ENCODE measurements around the gene LY6G6C.

Gene LY6G6C

GRCh38 chr6:31702819-31703716 lies 18.5 kb downstream of the LY6G6C start, which contains the start of gene ABHD16A:
TSS of gene ABHD16A (minus strand) at chr6:31703324. CDS start at chr6:31703281, 43 bp downstream.
- DNase-seq = peak; percentile 68

- no peak for DNase-seq
Observed at GRCh38 chr6:31702405-31702818, 19.1 kb downstream of the LY6G6C start.

GRCh38 chr6:31701666-31702404 lies 19.7 kb downstream of the LY6G6C start:
- DNase-seq = peak; percentile 14

- no peak for DNase-seq
Observed at GRCh38 chr6:31700740-31701401, 20.7 kb downstream of the LY6G6C start.

GRCh38 chr6:31697555-31697954 lies 24.0 kb downstream of the LY6G6C start:
- DNase-seq = no peak

GRCh38 chr6:31693535-31693934 lies 28.0 kb downstream of the LY6G6C start:
- DNase-seq = no peak

- no peak for DNase-seq
Observed at GRCh38 chr6:31692886-31693285, 28.7 kb downstream of the LY6G6C start.

- DNase-seq = no peak
Observed at GRCh38 chr6:31692353-31692752, 29.2 kb downstream of the LY6G6C start.

- no peak for DNase-seq
Observed at GRCh38 chr6:31691564-31692108, 29.9 kb downstream of the LY6G6C start.

GRCh38 chr6:31691078-31691463 lies 30.5 kb downstream of the LY6G6C start:
- no peak for DNase-seq

- DNase-seq = no peak
Observed at GRCh38 chr6:31690231-31691077, 31.1 kb downstream of the LY6G6C start.

GRCh38 chr6:31689249-31690110 lies 32.1 kb downstream of the LY6G6C start:
- DNase-seq = no peak

GRCh38 chr6:31687860-31688693 lies 33.5 kb downstream of the LY6G6C start:
- no peak for DNase-seq

- no peak for DNase-seq
Observed at GRCh38 chr6:31687321-31687720, 34.2 kb downstream of the LY6G6C start.

- no peak for DNase-seq
Observed at GRCh38 chr6:31686483-31686882, 35.1 kb downstream of the LY6G6C start.

- no peak for DNase-seq
Observed at GRCh38 chr6:31683591-31683990, 38.0 kb downstream of the LY6G6C start.

- DNase-seq = no peak
Observed at GRCh38 chr6:31681135-31681671, 40.3 kb downstream of the LY6G6C start.

GRCh38 chr6:31680226-31681134 lies 41.1 kb downstream of the LY6G6C start, which contains the start of gene LY6G5C:
TSS of gene LY6G5C (minus strand) at chr6:31681067. CDS start at chr6:31680373, 694 bp downstream.
- no peak for DNase-seq

GRCh38 chr6:31677955-31678354 lies 43.6 kb downstream of the LY6G6C start:
- DNase-seq = no peak
